Neural progenitor cell (in vitro differentiated cells): ENCODE data around the gene LRP2BP. TPM values are rescaled to one million over a fixed set of nuclear protein-coding genes. Genes with fewer than 3 reads are reported as not detected.

ENCODE experiments used
- DNase-seq: peaks from one replicate; pipeline ENCODE4 v3.0.0-alpha.2; 2016; ENCODE audit warnings: low spot score
- H2AFZ ChIP-seq: fragments of 200-600 bp; sonication (generic); replicated peaks from 2 replicates; pipeline ENCODE4 v1.6.1; 2016; ENCODE audit warnings: antibody characterized with exemption
- H3F3A ChIP-seq: fragments of 200-600 bp; sonication (generic); 2 replicates; pipeline ENCODE4 v1.6.1; 2016; ENCODE audit warnings: antibody characterized with exemption, low read depth
- H3K27ac ChIP-seq: fragments of 200-600 bp; sonication (generic); 2 replicates; pipeline ENCODE4 v1.5.1; 2016; ENCODE audit warnings: mild to moderate bottlenecking
- H3K27me3 ChIP-seq: fragments of 200-600 bp; sonication (generic); 2 replicates; pipeline ENCODE4 v1.6.1; 2016; ENCODE audit warnings: mild to moderate bottlenecking, moderate library complexity
- H3K36me3 ChIP-seq: fragments of 200-600 bp; sonication (generic); 2 replicates; pipeline ENCODE4 v1.5.1; 2016
- H3K4me1 ChIP-seq: fragments of 200-600 bp; sonication (generic); 2 replicates; pipeline ENCODE4 v1.6.1; 2016; ENCODE audit warnings: mixed run types
- H3K4me2 ChIP-seq: fragments of 200-600 bp; sonication (generic); 2 replicates; pipeline ENCODE4 v1.6.1; 2016
- H3K4me3 ChIP-seq: fragments of 200-600 bp; sonication (generic); 2 replicates; pipeline ENCODE4 v1.5.1; 2016
- H3K79me2 ChIP-seq: fragments of 200-600 bp; sonication (generic); 2 replicates; pipeline ENCODE4 v1.6.1; 2016; ENCODE audit warnings: low read depth
- H3K9ac ChIP-seq: fragments of 200-600 bp; sonication (generic); 2 replicates; pipeline ENCODE4 v1.6.1; 2016
- H3K9me3 ChIP-seq: fragments of 200-600 bp; sonication (generic); 2 replicates; pipeline ENCODE4 v1.5.1; 2016; ENCODE audit warnings: low read depth
- H4K20me1 ChIP-seq: fragments of 200-600 bp; sonication (generic); 2 replicates; pipeline ENCODE4 v1.6.1; 2016; ENCODE audit warnings: low read depth
- H3K27ac Mint-ChIP-seq: 3 replicates; pipeline ENCODE4 v1.8.0; 2021; ENCODE audit warnings: mixed read lengths
- H3K27me3 Mint-ChIP-seq: 2 replicates; pipeline ENCODE4 v1.8.0; 2022; ENCODE audit warnings: low read depth, mild to moderate bottlenecking, inconsistent platforms, moderate library complexity, mixed read lengths; ENCODE audit not compliant: insufficient read depth
- H3K36me3 Mint-ChIP-seq: 3 replicates; pipeline ENCODE4 v1.8.0; 2021; ENCODE audit warnings: mixed read lengths
- H3K4me1 Mint-ChIP-seq: 3 replicates; pipeline ENCODE4 v1.8.0; 2021; ENCODE audit warnings: mixed read lengths
- H3K4me3 Mint-ChIP-seq: 3 replicates; pipeline ENCODE4 v1.8.0; 2021; ENCODE audit warnings: mild to moderate bottlenecking, moderate library complexity, mixed read lengths
- H3K9me3 Mint-ChIP-seq: 3 replicates; pipeline ENCODE4 v1.8.0; 2020; ENCODE audit warnings: mixed read lengths
- CTCF ChIP-seq: fragments of 200-600 bp; sonication (generic); IDR thresholded peaks from 2 replicates; pipeline ENCODE4 v1.5.1; 2017; ENCODE audit warnings: antibody characterized with exemption, mild to moderate bottlenecking
- EZH2 ChIP-seq: fragments of 200-600 bp; sonication (generic); IDR thresholded peaks from 2 replicates; pipeline ENCODE4 v1.6.1; 2017; ENCODE audit warnings: antibody characterized with exemption, mild to moderate bottlenecking, moderate library complexity
- EZH2phosphoT487 ChIP-seq: fragments of 200-600 bp; sonication (generic); IDR thresholded peaks from 2 replicates; pipeline ENCODE4 v1.6.1; 2017; ENCODE audit warnings: antibody characterized with exemption
- total RNA-seq: library from RNA; depleted of rRNA; stranded (reverse); fragments of >200 nt; gene quantifications from 2 replicates; pipeline ENCODE4 v1.2.3, GENCODE V29; 2015; ENCODE audit warnings: low replicate concordance

Gene LRP2BP
- total RNA-seq, 1 donor from 2014 or later: 0.69 TPM

DNA sequence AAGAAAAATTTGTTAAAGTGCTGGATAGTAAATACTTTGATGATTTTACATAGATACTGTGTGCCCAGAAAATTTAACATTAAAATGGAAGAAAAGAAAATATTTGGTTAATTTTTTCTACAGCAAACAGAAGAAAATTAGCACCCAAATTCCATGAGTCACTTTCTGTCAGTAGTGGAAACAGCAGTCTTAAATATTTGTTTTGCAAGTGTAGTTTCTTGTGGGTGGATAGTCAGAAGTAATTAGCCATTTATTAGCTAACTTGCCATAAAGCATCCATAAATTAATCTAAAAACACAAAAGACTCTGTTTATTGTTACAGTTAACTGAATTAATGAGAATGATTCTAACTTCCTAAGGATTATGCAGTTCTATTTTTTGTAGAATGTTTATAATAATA, 39.7 kb upstream of the LRP2BP start:
- no peak overlapping the region for H3K4me3 Mint-ChIP-seq

DNA sequence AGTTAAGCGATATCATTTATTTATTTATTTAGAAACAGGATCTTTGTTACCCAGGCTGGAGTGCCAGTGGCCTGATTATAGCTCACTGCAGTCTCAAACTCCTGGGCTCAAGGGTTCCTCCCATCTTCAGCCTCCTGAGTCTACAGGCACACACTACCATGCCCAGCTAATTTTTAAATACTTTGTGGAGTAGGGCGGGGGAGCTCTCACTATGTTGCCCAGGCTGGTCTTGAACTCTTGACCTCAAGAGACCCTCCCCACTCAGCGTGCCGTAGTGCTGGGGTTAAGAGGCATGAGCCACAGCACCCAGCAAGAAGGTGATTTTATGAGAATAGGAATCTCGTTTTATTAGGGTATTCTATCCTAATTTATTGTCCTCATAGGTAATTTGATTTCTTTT, 33.9 kb upstream of the LRP2BP start:
- no peak for DNase-seq
- Histone ChIP-seq H3K27me3 (no peaks in the 10 kb centered on the region), H3K79me2 (peaks cover 8% of the 10 kb centered on the region), H3K36me3 (no peaks in the 10 kb centered on the region), H3K9me3 (no peaks in the 10 kb centered on the region), H3K4me3 (no peak overlapping the region), H3F3A (peaks cover 4% of the 10 kb centered on the region), H3K4me2 (no peak overlapping the region), H3K27ac (no peak overlapping the region), H2AFZ (no peak overlapping the region), H4K20me1 (peaks cover 3% of the 10 kb centered on the region), H3K9ac (no peak overlapping the region), H3K4me1 (peaks cover 2% of the 10 kb centered on the region)
- Mint-ChIP-seq H3K4me1 (peaks cover 8% of the 10 kb centered on the region), H3K36me3 (peaks cover 4% of the 10 kb centered on the region), H3K4me3 (no peak overlapping the region), H3K27ac (no peak overlapping the region), H3K9me3 (peaks cover 2% of the 10 kb centered on the region), H3K27me3 (no peaks in the 10 kb centered on the region)
- no peak for TF ChIP-seq EZH2
- no peak for TF ChIP-seq CTCF
- TF ChIP-seq EZH2phosphoT487: no peak

More for the DNA sequence above, 39.7 kb upstream of the LRP2BP start:
- Histone ChIP-seq H3K4me1 (no peaks in the 10 kb centered on the region), H3K27me3 (no peaks in the 10 kb centered on the region), H3K9me3 (no peaks in the 10 kb centered on the region), H3K4me2 (no peak overlapping the region), H3K9ac (no peak overlapping the region), H2AFZ (no peak overlapping the region), H4K20me1 (no peaks in the 10 kb centered on the region), H3K79me2 (no peaks in the 10 kb centered on the region), H3K36me3 (no peaks in the 10 kb centered on the region), H3F3A (peaks cover 3% of the 10 kb centered on the region), H3K4me3 (no peak overlapping the region), H3K27ac (no peak overlapping the region)
- no peak for TF ChIP-seq EZH2
- TF ChIP-seq CTCF: no peak
- no peak for TF ChIP-seq EZH2phosphoT487
- Mint-ChIP-seq H3K9me3 (no peaks in the 10 kb centered on the region), H3K27ac (no peak overlapping the region), H3K36me3 (no peaks in the 10 kb centered on the region), H3K27me3 (no peaks in the 10 kb centered on the region), H3K4me1 (no peaks in the 10 kb centered on the region)
- DNase-seq: no peak

- Mint-ChIP-seq H3K4me1 (peaks cover 21% of the 10 kb centered on the region), H3K36me3 (peaks cover 4% of the 10 kb centered on the region), H3K27ac (no peak overlapping the region), H3K9me3 (peaks cover 2% of the 10 kb centered on the region), H3K4me3 (peak overlapping the region; percentile 72), H3K27me3 (no peaks in the 10 kb centered on the region)
- H3K4me1 ChIP-seq: peaks cover 6% of the 10 kb centered on the region
- no peaks in the 10 kb centered on the region for H3K27me3 ChIP-seq
- H3K4me3 ChIP-seq: no peak overlapping the region
- H2AFZ ChIP-seq: no peak overlapping the region
- H3K9ac ChIP-seq: no peak overlapping the region
- no peak for DNase-seq
- TF ChIP-seq EZH2 (no peak), EZH2phosphoT487 (no peak), CTCF (no peak)
- peaks cover 4% of the 10 kb centered on the region for H4K20me1 ChIP-seq
- peaks cover 4% of the 10 kb centered on the region for H3F3A ChIP-seq
- H3K27ac ChIP-seq: no peak overlapping the region
- no peaks in the 10 kb centered on the region for H3K36me3 ChIP-seq
- H3K79me2 ChIP-seq: peaks cover 24% of the 10 kb centered on the region
- H3K9me3 ChIP-seq: no peaks in the 10 kb centered on the region
- H3K4me2 ChIP-seq: no peak overlapping the region
Observed at GRCh38 chr4:185426960-185427688, 31.4 kb upstream of the LRP2BP start.
